Natural killer cell (primary cell): ENCODE results near the gene EID2. TPM values are rescaled to one million over a fixed set of nuclear protein-coding genes. Genes with fewer than 3 reads are reported as not detected.

Experiments used
- ATAC-seq, 3 donors: fragments of 150-1000 bp in 2 of 3; fragments of 200-7000 bp in 1 of 3; cut with Tn5 transposase; 1 replicate in 1 of 3; 2 replicates in 2 of 3; pipeline ENCODE4 v1.10.0; 2021; ENCODE audit warnings: mild to moderate bottlenecking in 2 of 3, moderate library complexity in 2 of 3
- DNase-seq, 2 donors: peaks; one replicate each; pipeline versions ENCODE4 v3.0.0 to v3.0.0-alpha.2; 2013 to 2021; ENCODE audit warnings: mixed read lengths in 1 of 2
- H3K27ac ChIP-seq: one replicate; pipeline ENCODE4 v1.5.1; 2013; ENCODE audit warnings: mild to moderate bottlenecking, low read length
- H3K27me3 ChIP-seq: one replicate; pipeline ENCODE4 v1.6.1; 2013; ENCODE audit warnings: low read length; ENCODE audit not compliant: control insufficient read depth, insufficient read depth
- H3K36me3 ChIP-seq: one replicate; pipeline ENCODE4 v1.6.1; 2013; ENCODE audit warnings: low read length; ENCODE audit not compliant: control insufficient read depth, insufficient read depth
- H3K4me1 ChIP-seq: one replicate; pipeline ENCODE4 v1.6.1; 2013; ENCODE audit warnings: low read length; ENCODE audit not compliant: control insufficient read depth, insufficient read depth
- H3K4me3 ChIP-seq: one replicate; pipeline ENCODE4 v1.5.1; 2013; ENCODE audit warnings: low read length
- H3K9me3 ChIP-seq: one replicate; pipeline ENCODE4 v1.6.1; 2013; ENCODE audit warnings: low read length; ENCODE audit not compliant: control insufficient read depth, insufficient read depth
- H3K27ac Mint-ChIP-seq, 2 donors: one replicate each; pipeline ENCODE4 v1.8.0; 2022; ENCODE audit warnings: mild to moderate bottlenecking in 2 of 2, mixed read lengths in 2 of 2, moderate library complexity in 1 of 2
- H3K27me3 Mint-ChIP-seq, 2 donors: one replicate each; pipeline ENCODE4 v1.8.0; 2022; ENCODE audit warnings: low read depth in 2 of 2, mixed read lengths in 2 of 2
- H3K36me3 Mint-ChIP-seq: one replicate; pipeline ENCODE4 v1.8.0; 2022; ENCODE audit warnings: mixed read lengths
- H3K4me1 Mint-ChIP-seq, 2 donors: one replicate each; pipeline ENCODE4 v1.8.0; 2022; ENCODE audit warnings: mixed read lengths in 2 of 2
- H3K4me3 Mint-ChIP-seq: one replicate; pipeline ENCODE4 v1.8.0; 2022; ENCODE audit warnings: mild to moderate bottlenecking, moderate library complexity, mixed read lengths
- H3K9me3 Mint-ChIP-seq, 2 donors: one replicate each; pipeline ENCODE4 v1.8.0; 2022; ENCODE audit warnings: mixed read lengths in 2 of 2
- WGBS: methylation state at CpG from one replicate; pipeline ENCODE4 v1.1.7; 2013; ENCODE audit warnings: missing lambda C conversion rate; ENCODE audit not compliant: insufficient coverage; 5-methylcytosine and 5-hydroxymethylcytosine counted together
- intact Hi-C: fragments of 100-400 bp; cut with micrococcal nuclease; formaldehyde crosslinking; loops from one replicate; pipeline ENCODE4 v1.14.2; 2022
- total RNA-seq, 4 donors: library from RNA; stranded (reverse); fragments of 120-200 nt in 1 of 4; gene quantifications; one replicate each; pipeline versions ENCODE4 v1.2.3 to v1.2.4, GENCODE V29; 2013 to 2022
- TF ChIP-seq, protein P1 (sequence below): fragments of 200-600 bp; IDR thresholded peaks from one replicate; pipeline ENCODE4 v1.8.0; 2022; ENCODE audit warnings: antibody characterized with exemption

The EID2 gene
- total RNA-seq, 3 donors from 2014 or later (not counting 1 experiment from before 2014, with no cell fraction given): 11.9 to 19.9 (median 15.6) TPM

DNA sequence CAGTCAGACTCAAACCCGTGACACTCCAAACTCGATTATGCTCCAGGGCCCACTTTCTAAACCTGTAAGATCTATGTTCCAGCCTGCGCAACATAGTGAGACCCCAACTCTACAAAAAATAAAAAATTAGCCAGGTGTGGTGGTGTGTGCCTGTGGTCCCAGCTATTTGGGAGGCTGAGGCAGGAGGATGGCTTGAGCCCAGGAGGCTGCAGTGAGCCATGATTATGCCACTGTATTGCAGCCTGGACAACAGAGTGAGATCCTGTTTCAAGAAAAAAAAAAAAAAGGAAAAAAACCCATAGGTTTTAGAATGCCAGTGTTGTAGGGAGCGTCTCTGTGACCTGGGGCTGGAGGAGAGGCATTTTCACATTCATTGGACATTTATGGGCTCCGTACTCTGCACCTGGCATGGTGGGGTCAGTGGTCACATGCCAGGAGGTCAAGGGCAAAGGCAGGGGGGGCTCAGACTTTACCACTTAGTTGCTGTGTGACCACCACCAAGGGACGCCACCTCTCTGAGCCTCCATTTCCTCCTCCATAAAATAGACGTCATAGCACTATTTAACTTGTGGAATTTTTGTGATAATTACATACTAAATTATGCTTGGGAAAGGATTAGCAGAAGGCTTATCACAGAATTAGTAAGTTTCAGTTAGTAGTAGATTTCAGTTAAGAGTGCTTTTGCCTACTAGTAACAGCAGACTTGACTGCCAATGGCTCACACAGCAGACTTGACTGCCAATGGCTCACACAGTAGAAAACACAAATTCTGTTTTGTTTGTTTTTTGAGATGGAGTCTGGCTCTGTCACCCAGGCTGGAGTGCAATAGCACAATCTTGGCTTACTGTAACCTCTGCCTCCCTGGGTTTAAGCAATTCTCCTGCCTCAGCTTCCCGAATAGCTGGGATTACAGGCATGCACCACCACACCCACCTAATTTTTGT lies 19.1 kb downstream of the EID2 start:
- no peak overlapping the region for H3K27ac ChIP-seq
- H3K36me3 ChIP-seq: no peaks in the 10 kb centered on the region
- Mint-ChIP-seq H3K27ac (no peak overlapping the region), H3K9me3 (no peaks in the 10 kb centered on the region), H3K4me1 (peaks cover 6 to 7% of the 10 kb centered on the region in 2 donors), H3K4me3 (no peak overlapping the region), H3K27me3 (peaks cover 18% of the 10 kb centered on the region in 2 donors), H3K36me3 (no peaks in the 10 kb centered on the region)
- TF ChIP-seq, protein P1, sequence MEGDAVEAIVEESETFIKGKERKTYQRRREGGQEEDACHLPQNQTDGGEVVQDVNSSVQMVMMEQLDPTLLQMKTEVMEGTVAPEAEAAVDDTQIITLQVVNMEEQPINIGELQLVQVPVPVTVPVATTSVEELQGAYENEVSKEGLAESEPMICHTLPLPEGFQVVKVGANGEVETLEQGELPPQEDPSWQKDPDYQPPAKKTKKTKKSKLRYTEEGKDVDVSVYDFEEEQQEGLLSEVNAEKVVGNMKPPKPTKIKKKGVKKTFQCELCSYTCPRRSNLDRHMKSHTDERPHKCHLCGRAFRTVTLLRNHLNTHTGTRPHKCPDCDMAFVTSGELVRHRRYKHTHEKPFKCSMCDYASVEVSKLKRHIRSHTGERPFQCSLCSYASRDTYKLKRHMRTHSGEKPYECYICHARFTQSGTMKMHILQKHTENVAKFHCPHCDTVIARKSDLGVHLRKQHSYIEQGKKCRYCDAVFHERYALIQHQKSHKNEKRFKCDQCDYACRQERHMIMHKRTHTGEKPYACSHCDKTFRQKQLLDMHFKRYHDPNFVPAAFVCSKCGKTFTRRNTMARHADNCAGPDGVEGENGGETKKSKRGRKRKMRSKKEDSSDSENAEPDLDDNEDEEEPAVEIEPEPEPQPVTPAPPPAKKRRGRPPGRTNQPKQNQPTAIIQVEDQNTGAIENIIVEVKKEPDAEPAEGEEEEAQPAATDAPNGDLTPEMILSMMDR: no peak
- no peak overlapping the region for H3K4me3 ChIP-seq
- ATAC-seq: no peak
- 100% methylated on average over 4 of the region's 8 CpGs for WGBS
- H3K4me1 ChIP-seq: peaks cover under 1% of the 10 kb centered on the region
- no peak for DNase-seq
- intact Hi-C loops: no loop called here
- H3K9me3 ChIP-seq: no peaks in the 10 kb centered on the region
- H3K27me3 ChIP-seq: peaks cover 11% of the 10 kb centered on the region

DNA sequence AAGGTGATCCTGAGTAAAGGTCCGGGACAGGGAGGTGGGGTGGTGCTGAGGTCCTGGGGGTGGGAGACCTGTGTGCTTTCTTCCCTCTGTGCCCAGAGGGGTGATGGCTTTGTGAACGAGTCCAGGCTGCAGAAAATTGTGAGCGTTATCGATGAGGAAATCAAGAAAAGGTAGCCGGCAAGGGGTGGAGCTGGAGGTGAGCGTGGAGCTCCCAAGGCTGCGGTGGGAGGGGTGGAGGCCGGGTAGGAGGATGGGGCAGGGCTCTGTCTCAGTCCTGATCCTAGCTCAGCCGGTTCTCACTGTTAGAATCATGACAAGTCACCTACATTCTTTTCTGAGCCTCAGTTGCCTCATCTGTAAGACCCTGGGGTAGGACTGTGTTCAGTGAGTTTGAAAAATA lies 21.0 kb downstream of the EID2 start:
- DNase-seq (no peak), ATAC-seq (no peak)
- Histone ChIP-seq H3K27me3 (peaks cover 28% of the 10 kb centered on the region), H3K4me1 (peaks cover 13% of the 10 kb centered on the region), H3K4me3 (no peak overlapping the region), H3K27ac (no peak overlapping the region), H3K36me3 (no peaks in the 10 kb centered on the region), H3K9me3 (no peaks in the 10 kb centered on the region)
- Mint-ChIP-seq H3K27ac (no peak overlapping the region), H3K27me3 (peaks cover 25% of the 10 kb centered on the region in 2 donors), H3K9me3 (no peaks in the 10 kb centered on the region), H3K4me3 (no peak overlapping the region), H3K36me3 (no peaks in the 10 kb centered on the region), H3K4me1 (peaks cover 6 to 19% of the 10 kb centered on the region in 2 donors)
- TF ChIP-seq, protein P1: no peak
- WGBS: 83% methylated on average over 9 of the region's 9 CpGs
- intact Hi-C loops: no loop called here

DNA sequence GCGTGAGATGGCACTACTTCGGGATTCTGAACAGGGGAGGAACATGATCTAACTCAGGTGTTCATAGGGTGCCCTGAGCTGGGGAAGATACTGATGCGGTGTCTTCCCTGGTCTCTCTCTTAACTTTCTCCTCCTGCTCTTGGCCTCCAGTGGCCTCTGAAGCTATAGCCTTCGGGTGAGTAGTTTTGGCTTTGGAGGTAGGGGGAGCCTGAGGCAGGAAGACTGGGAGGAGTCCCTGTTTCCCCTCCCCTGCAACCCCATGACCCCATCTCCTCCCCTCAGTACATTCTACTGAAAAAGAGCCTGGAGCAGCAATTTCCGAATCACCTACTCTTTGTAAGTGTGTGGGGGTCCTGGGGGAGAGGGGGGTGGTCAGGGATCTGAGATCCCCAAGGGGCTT lies 21.5 kb downstream of the EID2 start:
- Mint-ChIP-seq H3K36me3 (no peaks in the 10 kb centered on the region), H3K4me1 (peaks cover 6 to 19% of the 10 kb centered on the region in 2 donors), H3K9me3 (no peaks in the 10 kb centered on the region), H3K27ac (no peak overlapping the region), H3K27me3 (peaks cover 27 to 30% of the 10 kb centered on the region in 2 donors), H3K4me3 (no peak overlapping the region)
- TF ChIP-seq, protein P1: no peak
- 88% methylated on average over 4 of the region's 5 CpGs for WGBS
- peaks cover 13% of the 10 kb centered on the region for H3K4me1 ChIP-seq
- no peak overlapping the region for H3K4me3 ChIP-seq
- H3K9me3 ChIP-seq: no peaks in the 10 kb centered on the region
- no peaks in the 10 kb centered on the region for H3K36me3 ChIP-seq
- ATAC-seq (no peak), DNase-seq (no peak)
- intact Hi-C loops: no loop called here
- peaks cover 31% of the 10 kb centered on the region for H3K27me3 ChIP-seq
- no peak overlapping the region for H3K27ac ChIP-seq
